ENCODE measurements around the gene ABHD16A. TPM values are rescaled to one million over a fixed set of nuclear protein-coding genes. Genes with fewer than 3 reads are reported as not detected.

Gene ABHD16A
- total and polyA plus RNA-seq, 2 of the 13 experiments (the other 11 are each of a cell fraction or from before 2014, with no cell fraction given) = 43.5 to 45.4 TPM

GRCh38 chr6:31689249-31690110, 13.6 kb downstream of the ABHD16A start:
- in situ Hi-C loops (cut with HindIII; ENCODE audit: extremely low pct_ligation_motif_present, low pct_unique_long_range_greater_than_20kb) (no loop called here), intact Hi-C loops (cut with micrococcal nuclease; ENCODE audit: unreplicated experiment) (no loop called here)
- ATAC-seq (peak; percentile 69), FAIRE-seq (no peak), DNase-seq (ENCODE audit: low spot score) (no peak)
- Histone ChIP-seq H3K4me3 (replicated peaks in 1 of 3; ENCODE audit: insufficient read depth in 1 of 3, low read depth in 2 of 3, low read length in 3 of 3) (no peak overlapping the region), H3K36me3 (replicated peaks in 1 of 2; ENCODE audit: control insufficient read depth in 1 of 2, insufficient read depth in 2 of 2, low read length in 2 of 2) (peaks cover 54 to 64% of the 10 kb centered on the region in 2 experiments), H3K4me1 (ENCODE audit: insufficient read depth, low read length) (peaks cover 12% of the 10 kb centered on the region; the same call in 1 of the 2 replicates), H3K9ac (ENCODE audit: insufficient read depth, low read depth, low read length) (no peak overlapping the region), H4K20me1 (ENCODE audit: insufficient read depth, low read length) (no peaks in the 10 kb centered on the region), H3K9me3 (ENCODE audit: low read length) (no peaks in the 10 kb centered on the region), H3K27me3 (ENCODE audit: control insufficient read depth in 1 of 2, insufficient read depth in 2 of 2, low read length in 2 of 2) (no peaks in the 10 kb centered on the region), H3K79me2 (ENCODE audit: insufficient read depth, low read length) (no peaks in the 10 kb centered on the region), H2AFZ (ENCODE audit: low read length) (no peak overlapping the region), H3K27ac (ENCODE audit: extremely low read length, insufficient read depth, low read length) (no peak overlapping the region), H3K4me2 (ENCODE audit: low read depth, low read length) (no peak overlapping the region)
- WGBS (ENCODE audit: low lambda C conversion rate) = 89% methylated on average over 10 of the region's 11 CpGs
- ChIA-PET CTCF (ENCODE audit: low intra/inter-chr PET ratio, low total read pairs) (interaction anchor here (0.8 to 1.2 kb wide), 2 partner anchors 9 to 84 kb away, joined by 3 to 5 read pairs; partner anchors contain the start of gene LY6G5C), POLR2A (interaction anchor here (0.5 kb wide), 1 partner anchor 68 kb away, joined by 3 read pairs; no protein-coding TSS in a partner anchor)
- TF ChIP-seq STAG1 (CRISPR knock-in tag; IDR thresholded peaks at IDR 0.05) = peak; percentile 34; the same call in 1 of the 2 replicates
- no peak for TF ChIP-seq ZNF451 (CRISPR knock-in tag; IDR thresholded peaks at IDR 0.05)
- no peak for TF ChIP-seq GPN1 (CRISPR knock-in tag; IDR thresholded peaks at IDR 0.05; ENCODE audit: borderline replicate concordance)
- no peak for TF ChIP-seq ZNF781 (CRISPR knock-in tag; IDR thresholded peaks at IDR 0.05; ENCODE audit: borderline replicate concordance, not compliant biosample characterization)
- no peak for TF ChIP-seq REPIN1 (CRISPR knock-in tag; IDR thresholded peaks at IDR 0.05; ENCODE audit: borderline replicate concordance, low read depth)
- no peak for TF ChIP-seq FLYWCH1 (CRISPR knock-in tag; IDR thresholded peaks at IDR 0.05)
- no peak for TF ChIP-seq PRPF4 (IDR thresholded peaks at IDR 0.05; ENCODE audit: low read depth, low read length, poor library complexity, severe bottlenecking)
- peak; percentile 41; the same call in 1 of the 2 replicates for TF ChIP-seq RAD21 (CRISPR knock-in tag; IDR thresholded peaks at IDR 0.05)
- TF ChIP-seq ZNF549 (CRISPR knock-in tag; IDR thresholded peaks at IDR 0.05) = no peak
- no peak for TF ChIP-seq BRD4 (CRISPR knock-in tag; IDR thresholded peaks at IDR 0.05)
- peak; percentile 20; the same call in 1 of the 2 replicates for TF ChIP-seq ZNF768 (CRISPR knock-in tag; IDR thresholded peaks at IDR 0.05)
- 0 out of 2 replicates have a peak, but pooled peaks have one; percentile 12 for TF ChIP-seq ZNF687 (CRISPR knock-in tag; IDR thresholded peaks at IDR 0.05)
- TF ChIP-seq ZNF263 (CRISPR knock-in tag; IDR thresholded peaks at IDR 0.05) = no peak
- TF ChIP-seq CTCF (CRISPR knock-in tag; IDR thresholded peaks at IDR 0.05) = peak; percentile 69
- TF ChIP-seq PBX2 (CRISPR knock-in tag; IDR thresholded peaks at IDR 0.05) = no peak
- no TSS peak for BruUV-seq (replicated peaks)
